A172 (cell line): ENCODE measurements around the gene OR51S1. TPM values are rescaled to one million over a fixed set of nuclear protein-coding genes. Genes with fewer than 3 reads are reported as not detected.
"Not testable (repeated sequence)": the region's sequence is repeated elsewhere in the genome, so short reads cannot be mapped to it uniquely, and the experiment has no call there.

Experiments
- DNase-seq: peaks from one replicate; pipeline ENCODE4 v3.0.0-alpha.2; 2015; ENCODE audit warnings: low spot score
- total RNA-seq: library from RNA; depleted of rRNA; stranded (reverse); fragments of >200 nt; shearing (Covaris generic); gene quantifications from 2 replicates; pipeline ENCODE4 v1.2.3, GENCODE V29; 2014; rRNA removed

OR51S1 gene
- total RNA-seq, 1 experiment from 2014 or later, result not detected

GRCh38 chr11:4804280-4804679 is 44.7 kb downstream of the OR51S1 start, which contains the start of gene OR52R1:
Gene OR52R1, minus strand, starts transcription at chr11:4804380. Its CDS starts 0 bp downstream, at chr11:4804380.
- DNase-seq, result no peak

GRCh38 chr11:4801316-4801715 is 47.7 kb downstream of the OR51S1 start:
- not testable (repeated sequence) for DNase-seq

GRCh38 chr11:4798427-4799183 is 50.4 kb downstream of the OR51S1 start:
- DNase-seq, result no peak

Other genes starting within 250 kb of the OR51S1 start
- gene TRIM68, start 241.0 kb downstream of the OR51S1 start, total RNA-seq, result 10.3 and 10.8 TPM in 2 replicates
- not detected in 2 replicates for gene OR51D1, start 211.7 kb downstream of the OR51S1 start, total RNA-seq
- not detected in 2 replicates for gene OR51E1, start 205.2 kb downstream of the OR51S1 start, total RNA-seq
- not detected in 2 replicates for gene OR51E2, start 151.4 kb downstream of the OR51S1 start, total RNA-seq
- gene MMP26, start 144.4 kb downstream of the OR51S1 start, total RNA-seq, result not detected in 2 replicates
- not detected in 2 replicates for gene OR51F1, start 79.3 kb downstream of the OR51S1 start, total RNA-seq
- gene OR52R1, start 44.8 kb downstream of the OR51S1 start, total RNA-seq, result not detected in 2 replicates
- gene OR51F2, start 27.9 kb downstream of the OR51S1 start, total RNA-seq, result not detected in 2 replicates
- not detected in 2 replicates for gene OR51T1, start 32.7 kb upstream of the OR51S1 start, total RNA-seq
- gene OR51A7, start 54.6 kb upstream of the OR51S1 start, total RNA-seq, result not detected in 2 replicates
- gene OR51G2, start 70.1 kb upstream of the OR51S1 start, total RNA-seq, result 0.50 TPM in 1 of 2 replicates, not detected in the other
- not detected in 2 replicates for gene OR51G1, start 75.1 kb upstream of the OR51S1 start, total RNA-seq
- gene OR51A4, start 98.4 kb upstream of the OR51S1 start, total RNA-seq, result not detected in 2 replicates
- gene OR51A2, start 106.5 kb upstream of the OR51S1 start, total RNA-seq, result not detected in 2 replicates
- gene OR51L1, start 145.6 kb upstream of the OR51S1 start, total RNA-seq, result not detected in 2 replicates
- gene OR52J3, start 197.3 kb upstream of the OR51S1 start, total RNA-seq, result not detected in 2 replicates
- not detected in 2 replicates for gene OR52E2, start 210.4 kb upstream of the OR51S1 start, total RNA-seq
- gene OR52E1, start 220.4 kb upstream of the OR51S1 start, total RNA-seq, result not detected in 2 replicates